Natural killer cell (primary cell): ENCODE results near the gene KIF5C. TPM values are rescaled to one million over a fixed set of nuclear protein-coding genes. Genes with fewer than 3 reads are reported as not detected.
A peak's percentile ranks its signal among the peaks of the same experiment; 100 is the strongest.

Experiments
- ATAC-seq, 3 donors: fragments of 150-1000 bp in 2 of 3; fragments of 200-7000 bp in 1 of 3; cut with Tn5 transposase; 1 replicate in 1 of 3; 2 replicates in 2 of 3; pipeline ENCODE4 v1.10.0; 2021; ENCODE audit warnings: mild to moderate bottlenecking in 2 of 3, moderate library complexity in 2 of 3
- DNase-seq, 2 donors: peaks; one replicate each; pipeline versions ENCODE4 v3.0.0 to v3.0.0-alpha.2; 2013 to 2021; ENCODE audit warnings: mixed read lengths in 1 of 2
- H3K27ac ChIP-seq: one replicate; pipeline ENCODE4 v1.5.1; 2013; ENCODE audit warnings: mild to moderate bottlenecking, low read length
- H3K27me3 ChIP-seq: one replicate; pipeline ENCODE4 v1.6.1; 2013; ENCODE audit warnings: low read length; ENCODE audit not compliant: control insufficient read depth, insufficient read depth
- H3K36me3 ChIP-seq: one replicate; pipeline ENCODE4 v1.6.1; 2013; ENCODE audit warnings: low read length; ENCODE audit not compliant: control insufficient read depth, insufficient read depth
- H3K4me1 ChIP-seq: one replicate; pipeline ENCODE4 v1.6.1; 2013; ENCODE audit warnings: low read length; ENCODE audit not compliant: control insufficient read depth, insufficient read depth
- H3K4me3 ChIP-seq: one replicate; pipeline ENCODE4 v1.5.1; 2013; ENCODE audit warnings: low read length
- H3K9me3 ChIP-seq: one replicate; pipeline ENCODE4 v1.6.1; 2013; ENCODE audit warnings: low read length; ENCODE audit not compliant: control insufficient read depth, insufficient read depth
- H3K27ac Mint-ChIP-seq, 2 donors: one replicate each; pipeline ENCODE4 v1.8.0; 2022; ENCODE audit warnings: mild to moderate bottlenecking in 2 of 2, mixed read lengths in 2 of 2, moderate library complexity in 1 of 2
- H3K27me3 Mint-ChIP-seq, 2 donors: one replicate each; pipeline ENCODE4 v1.8.0; 2022; ENCODE audit warnings: low read depth in 2 of 2, mixed read lengths in 2 of 2
- H3K36me3 Mint-ChIP-seq: one replicate; pipeline ENCODE4 v1.8.0; 2022; ENCODE audit warnings: mixed read lengths
- H3K4me1 Mint-ChIP-seq, 2 donors: one replicate each; pipeline ENCODE4 v1.8.0; 2022; ENCODE audit warnings: mixed read lengths in 2 of 2
- H3K4me3 Mint-ChIP-seq: one replicate; pipeline ENCODE4 v1.8.0; 2022; ENCODE audit warnings: mild to moderate bottlenecking, moderate library complexity, mixed read lengths
- H3K9me3 Mint-ChIP-seq, 2 donors: one replicate each; pipeline ENCODE4 v1.8.0; 2022; ENCODE audit warnings: mixed read lengths in 2 of 2
- WGBS: methylation state at CpG from one replicate; pipeline ENCODE4 v1.1.7; 2013; ENCODE audit warnings: missing lambda C conversion rate; ENCODE audit not compliant: insufficient coverage; 5-methylcytosine and 5-hydroxymethylcytosine counted together
- intact Hi-C: fragments of 100-400 bp; cut with micrococcal nuclease; formaldehyde crosslinking; loops from one replicate; pipeline ENCODE4 v1.14.2; 2022
- total RNA-seq, 4 donors: library from RNA; stranded (reverse); fragments of 120-200 nt in 1 of 4; gene quantifications; one replicate each; pipeline versions ENCODE4 v1.2.3 to v1.2.4, GENCODE V29; 2013 to 2022
- TF ChIP-seq, protein P1 (sequence below): fragments of 200-600 bp; IDR thresholded peaks from one replicate; pipeline ENCODE4 v1.8.0; 2022; ENCODE audit warnings: antibody characterized with exemption

KIF5C gene
- total RNA-seq, 3 donors from 2014 or later (not counting 1 experiment from before 2014, with no cell fraction given): 0.42 to 2.7 (median 1.8) TPM

DNA sequence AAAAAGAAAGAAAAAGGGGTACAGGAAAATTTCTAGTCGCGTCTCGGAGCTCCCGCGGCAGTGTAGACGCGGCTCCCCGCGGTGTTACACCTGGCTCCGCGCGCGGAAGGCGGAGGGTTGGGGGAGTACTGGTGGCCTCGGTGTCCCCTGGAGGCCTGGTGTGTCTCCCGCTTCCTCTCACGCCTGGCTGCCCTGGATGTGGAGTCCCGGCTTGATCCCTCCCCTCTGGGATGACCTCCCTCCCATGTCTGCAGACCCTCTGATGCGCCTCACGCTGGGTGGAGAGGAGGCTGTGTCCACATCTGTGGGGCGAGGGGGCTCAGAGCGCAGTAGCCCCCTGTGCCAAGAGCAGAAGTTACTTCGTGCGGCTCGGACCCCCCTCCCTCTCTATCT lies 1.2 kb downstream of the KIF5C start:
- Histone ChIP-seq H3K36me3 (no peaks in the 10 kb centered on the region), H3K4me3 (peak overlapping the region; percentile 8), H3K27ac (no peak overlapping the region), H3K27me3 (peaks cover 25% of the 10 kb centered on the region), H3K4me1 (peaks cover 22% of the 10 kb centered on the region), H3K9me3 (peaks cover 2% of the 10 kb centered on the region)
- Mint-ChIP-seq H3K27me3 (peaks cover 49% of the 10 kb centered on the region in 2 donors), H3K4me1 (peaks cover 0 to 13% of the 10 kb centered on the region in 2 donors), H3K36me3 (no peaks in the 10 kb centered on the region), H3K4me3 (peak overlapping the region; percentile 53), H3K9me3 (no peaks in the 10 kb centered on the region), H3K27ac (no peak overlapping the region)
- ATAC-seq (no peak), DNase-seq (peak in 1 of 2 donors; percentile 46)
- TF ChIP-seq, protein P1, sequence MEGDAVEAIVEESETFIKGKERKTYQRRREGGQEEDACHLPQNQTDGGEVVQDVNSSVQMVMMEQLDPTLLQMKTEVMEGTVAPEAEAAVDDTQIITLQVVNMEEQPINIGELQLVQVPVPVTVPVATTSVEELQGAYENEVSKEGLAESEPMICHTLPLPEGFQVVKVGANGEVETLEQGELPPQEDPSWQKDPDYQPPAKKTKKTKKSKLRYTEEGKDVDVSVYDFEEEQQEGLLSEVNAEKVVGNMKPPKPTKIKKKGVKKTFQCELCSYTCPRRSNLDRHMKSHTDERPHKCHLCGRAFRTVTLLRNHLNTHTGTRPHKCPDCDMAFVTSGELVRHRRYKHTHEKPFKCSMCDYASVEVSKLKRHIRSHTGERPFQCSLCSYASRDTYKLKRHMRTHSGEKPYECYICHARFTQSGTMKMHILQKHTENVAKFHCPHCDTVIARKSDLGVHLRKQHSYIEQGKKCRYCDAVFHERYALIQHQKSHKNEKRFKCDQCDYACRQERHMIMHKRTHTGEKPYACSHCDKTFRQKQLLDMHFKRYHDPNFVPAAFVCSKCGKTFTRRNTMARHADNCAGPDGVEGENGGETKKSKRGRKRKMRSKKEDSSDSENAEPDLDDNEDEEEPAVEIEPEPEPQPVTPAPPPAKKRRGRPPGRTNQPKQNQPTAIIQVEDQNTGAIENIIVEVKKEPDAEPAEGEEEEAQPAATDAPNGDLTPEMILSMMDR: no peak
- WGBS: 4% methylated on average over 19 of the region's 25 CpGs
- intact Hi-C loops: no loop called here

DNA sequence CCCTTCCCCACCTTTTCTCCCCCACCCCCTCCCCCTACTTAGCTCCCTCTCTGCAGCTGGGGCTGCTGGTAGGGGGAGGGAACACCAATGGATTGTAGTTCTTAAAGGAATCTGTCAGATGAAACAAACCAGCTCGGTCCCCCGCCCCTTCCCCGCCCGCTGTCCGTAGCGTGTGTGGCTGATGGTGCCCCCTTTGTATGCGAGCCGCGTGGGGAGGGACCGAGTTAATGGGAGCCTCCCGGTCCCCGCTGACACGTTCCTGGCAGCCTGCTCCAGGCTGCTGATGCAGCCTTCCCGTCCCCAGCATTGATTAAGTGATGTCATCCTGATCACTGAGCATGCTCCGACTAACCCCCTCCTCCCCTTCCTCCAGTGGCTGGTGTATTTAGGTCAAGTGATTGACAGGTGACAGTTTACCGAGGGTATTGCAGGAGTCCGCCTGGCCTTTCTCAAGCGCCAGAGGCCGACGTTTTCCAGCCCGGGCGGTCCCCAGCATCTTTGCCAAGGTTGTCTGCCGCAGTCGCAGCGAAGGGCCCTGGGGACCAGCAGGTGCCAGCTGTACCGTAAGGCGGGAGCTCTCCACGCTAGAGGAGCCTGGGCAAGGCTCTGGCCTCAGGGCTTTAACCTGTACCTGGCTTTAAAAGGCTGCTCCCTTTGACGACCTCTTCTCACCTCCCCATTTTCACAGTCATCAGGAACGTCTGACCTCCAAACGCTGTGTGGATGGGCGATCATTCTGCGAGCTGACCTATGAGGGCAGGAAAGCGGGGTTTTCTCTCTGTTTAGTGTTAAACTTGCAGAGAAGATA lies 1.8 kb downstream of the KIF5C start:
- 18% methylated on average over 34 of the region's 34 CpGs for WGBS
- peak overlapping the region; percentile 36 for H3K4me3 Mint-ChIP-seq
- no peak for ATAC-seq
- intact Hi-C loops: no loop called here
- H3K27me3 Mint-ChIP-seq: peaks cover 49% of the 10 kb centered on the region in 2 donors
- peaks cover 22% of the 10 kb centered on the region for H3K4me1 ChIP-seq
- H3K4me1 Mint-ChIP-seq: peaks cover 0 to 13% of the 10 kb centered on the region in 2 donors
- DNase-seq: peak in 1 of 2 donors; percentile 78
- H3K9me3 ChIP-seq: peaks cover 2% of the 10 kb centered on the region
- TF ChIP-seq, protein P1: no peak
- H3K36me3 ChIP-seq: no peaks in the 10 kb centered on the region
- no peak overlapping the region for H3K27ac Mint-ChIP-seq
- H3K4me3 ChIP-seq: peak overlapping the region; percentile 8
- H3K27me3 ChIP-seq: peaks cover 25% of the 10 kb centered on the region
- H3K27ac ChIP-seq: peak overlapping the region; percentile 12
- no peaks in the 10 kb centered on the region for H3K36me3 Mint-ChIP-seq
- H3K9me3 Mint-ChIP-seq: no peaks in the 10 kb centered on the region

DNA sequence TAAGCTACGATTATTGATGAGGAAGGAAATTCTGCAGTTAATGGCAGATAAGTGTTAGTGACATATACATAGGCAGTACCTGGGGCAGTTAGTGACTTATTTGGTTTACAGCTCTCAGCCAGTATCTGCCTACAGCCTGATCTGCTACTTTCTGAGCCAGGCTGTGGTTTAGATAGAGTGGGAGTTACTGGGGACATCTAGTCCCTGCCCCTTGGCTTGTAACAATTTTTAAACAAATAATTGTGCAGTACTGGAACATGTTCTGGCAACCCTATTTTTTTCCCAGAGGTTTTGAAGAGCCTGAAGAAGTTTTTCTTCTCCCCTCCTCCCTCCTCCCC lies 2.3 kb downstream of the KIF5C start:
- Mint-ChIP-seq H3K27me3 (peaks cover 46 to 52% of the 10 kb centered on the region in 2 donors), H3K4me1 (peaks cover 0 to 13% of the 10 kb centered on the region in 2 donors), H3K36me3 (no peaks in the 10 kb centered on the region), H3K9me3 (no peaks in the 10 kb centered on the region), H3K4me3 (peak overlapping the region; percentile 36), H3K27ac (no peak overlapping the region)
- DNase-seq (no peak), ATAC-seq (no peak)
- Histone ChIP-seq H3K9me3 (peaks cover 2% of the 10 kb centered on the region), H3K4me3 (no peak overlapping the region), H3K27me3 (peaks cover 25% of the 10 kb centered on the region), H3K27ac (no peak overlapping the region), H3K36me3 (no peaks in the 10 kb centered on the region), H3K4me1 (peaks cover 22% of the 10 kb centered on the region)
- TF ChIP-seq, protein P1: no peak
- intact Hi-C loops: no loop called here
- 25% methylated on average over 1 of the region's 1 CpG for WGBS
